Astrocyte (in vitro differentiated cells and primary cell): Measurements from ENCODE around the gene CIITA.

Experiments
- EZH2 ChIP-seq: IDR thresholded peaks from 2 replicates; pipeline ENCODE4 v1.6.1; 2012; ENCODE audit warnings: mild to moderate bottlenecking, low read length, inconsistent platforms; ENCODE audit not compliant: insufficient read depth
- TF ChIP-seq, protein P1 (sequence below): IDR thresholded peaks from 2 replicates; pipeline ENCODE4 v1.5.1; 2011; ENCODE audit warnings: low read depth, mild to moderate bottlenecking, inconsistent platforms, low read length, moderate library complexity; ENCODE audit not compliant: insufficient read depth

GRCh38 chr16:10867199-10867598 is 9.8 kb upstream of the CIITA start:
- TF ChIP-seq, protein P1, sequence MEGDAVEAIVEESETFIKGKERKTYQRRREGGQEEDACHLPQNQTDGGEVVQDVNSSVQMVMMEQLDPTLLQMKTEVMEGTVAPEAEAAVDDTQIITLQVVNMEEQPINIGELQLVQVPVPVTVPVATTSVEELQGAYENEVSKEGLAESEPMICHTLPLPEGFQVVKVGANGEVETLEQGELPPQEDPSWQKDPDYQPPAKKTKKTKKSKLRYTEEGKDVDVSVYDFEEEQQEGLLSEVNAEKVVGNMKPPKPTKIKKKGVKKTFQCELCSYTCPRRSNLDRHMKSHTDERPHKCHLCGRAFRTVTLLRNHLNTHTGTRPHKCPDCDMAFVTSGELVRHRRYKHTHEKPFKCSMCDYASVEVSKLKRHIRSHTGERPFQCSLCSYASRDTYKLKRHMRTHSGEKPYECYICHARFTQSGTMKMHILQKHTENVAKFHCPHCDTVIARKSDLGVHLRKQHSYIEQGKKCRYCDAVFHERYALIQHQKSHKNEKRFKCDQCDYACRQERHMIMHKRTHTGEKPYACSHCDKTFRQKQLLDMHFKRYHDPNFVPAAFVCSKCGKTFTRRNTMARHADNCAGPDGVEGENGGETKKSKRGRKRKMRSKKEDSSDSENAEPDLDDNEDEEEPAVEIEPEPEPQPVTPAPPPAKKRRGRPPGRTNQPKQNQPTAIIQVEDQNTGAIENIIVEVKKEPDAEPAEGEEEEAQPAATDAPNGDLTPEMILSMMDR = no peak
- no peak for TF ChIP-seq EZH2
